Measurements from ENCODE around the gene SPDEF.

The SPDEF gene

DNA sequence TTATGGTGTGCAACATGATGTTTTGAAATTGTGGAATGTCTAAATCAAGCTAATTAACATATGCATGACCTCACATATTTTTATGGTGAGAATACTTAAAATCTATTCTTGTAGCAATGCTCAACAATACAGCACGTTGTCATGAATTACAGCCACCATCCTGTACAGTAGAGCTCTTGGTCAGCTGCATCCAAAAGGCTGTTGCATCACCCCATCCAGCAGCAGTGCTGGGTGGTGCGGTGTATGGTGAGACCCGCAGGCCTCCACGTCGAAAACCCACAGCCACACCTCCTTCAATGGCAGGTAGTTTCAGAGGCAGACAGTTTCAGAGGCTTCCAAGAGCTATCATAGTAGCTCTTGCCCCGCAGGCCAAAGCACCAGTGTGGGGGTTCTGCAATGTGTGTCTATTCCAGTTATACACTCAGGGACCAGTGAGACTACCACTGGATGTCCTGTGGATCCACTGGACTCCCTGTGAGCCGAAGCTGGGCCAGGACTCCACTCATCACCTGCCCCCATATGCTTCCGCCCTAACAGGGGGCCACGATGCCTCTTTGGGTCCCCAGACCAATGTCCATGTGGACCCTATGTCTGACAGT, 66.8 kb downstream of the SPDEF start:
- no peak for DNase-seq (ENCODE audit: extremely low read depth in 1 of 2, low read depth in 1 of 2)

All from stimulated activated CD8-positive, alpha-beta memory T cell treated with anti-CD3 and anti-CD28 coated beads, Interleukin-7, amount 100 ng/mL, for 48 hours (primary cell).